Activated T-helper 1 cell treated with Interleukin-2 at 50 U/mL for 16 hours (primary cell): Measurements from ENCODE around the gene LACTB.
A peak's percentile ranks its signal among the peaks of the same experiment; 100 is the strongest.
"Not testable (repeated sequence)": the region's sequence is repeated elsewhere in the genome, so short reads cannot be mapped to it uniquely, and the experiment has no call there.

Experiments
- DNase-seq: peaks from one replicate; pipeline ENCODE4 v3.0.0-alpha.2; 2020; ENCODE audit warnings: low read depth

LACTB gene

DNA sequence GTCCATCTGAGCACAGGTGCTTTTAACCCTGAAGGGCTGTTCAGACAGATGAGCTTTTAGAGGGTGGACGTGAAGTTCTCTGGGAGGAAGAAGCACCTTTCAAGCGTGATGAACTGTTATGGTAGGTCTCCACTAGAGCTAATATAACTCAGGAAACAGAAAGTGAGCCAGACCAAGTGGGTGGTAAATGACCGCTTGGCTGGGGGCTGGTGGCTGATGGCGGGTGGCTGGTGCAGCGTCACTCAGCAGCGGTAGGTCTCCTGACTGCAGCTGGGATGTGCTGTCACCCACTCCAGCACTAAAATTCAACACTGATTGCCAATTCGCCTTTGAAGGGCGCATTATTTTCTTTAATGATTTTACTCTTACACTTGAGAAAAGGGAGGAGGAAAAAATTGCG is 31.2 kb upstream of the LACTB start:
- no peak for DNase-seq

GRCh38 chr15:63090887-63091286 is 30.8 kb upstream of the LACTB start:
- DNase-seq = no peak

DNA sequence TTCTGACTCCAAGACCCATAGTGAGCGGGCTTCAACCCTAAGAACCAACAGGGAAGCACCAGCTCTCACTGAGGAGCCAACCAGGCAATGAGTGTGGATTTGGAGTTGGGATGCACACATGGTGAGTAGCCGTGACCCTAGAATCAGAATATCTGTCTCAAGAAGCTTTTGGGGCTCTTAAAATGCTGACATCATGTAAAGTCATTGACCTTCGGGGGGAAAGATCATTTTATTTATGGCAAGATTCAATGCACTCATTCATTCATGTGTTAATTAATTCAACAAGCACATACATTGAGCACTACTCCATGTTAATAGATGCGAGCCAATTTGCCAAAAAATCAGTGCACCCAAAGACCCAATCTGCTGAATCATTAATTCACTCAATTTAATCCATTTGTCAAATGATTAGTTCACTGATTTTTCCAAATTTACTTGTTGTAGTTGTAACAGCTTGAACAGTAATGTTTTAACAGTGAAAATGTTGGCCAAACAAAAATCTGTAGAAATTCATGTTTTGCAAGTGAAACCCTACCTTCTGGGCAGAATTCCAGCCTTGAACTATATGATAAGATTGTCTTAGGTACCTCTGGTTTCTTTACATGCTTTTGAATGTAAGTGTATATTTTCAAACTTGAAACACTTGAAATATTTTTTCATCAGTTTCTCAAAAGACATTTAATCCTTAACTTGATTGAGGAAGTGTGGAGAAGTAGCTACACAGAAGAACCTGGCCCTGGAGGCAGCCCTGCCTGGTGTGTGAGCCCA is 29.8 kb upstream of the LACTB start:
- no peak for DNase-seq

GRCh38 chr15:63093486-63094205 is 28.0 kb upstream of the LACTB start:
- peak; percentile 45 for DNase-seq

GRCh38 chr15:63094495-63094931 is 27.1 kb upstream of the LACTB start:
- no peak for DNase-seq

GRCh38 chr15:63096178-63096577 is 25.5 kb upstream of the LACTB start:
- DNase-seq = no peak

DNA sequence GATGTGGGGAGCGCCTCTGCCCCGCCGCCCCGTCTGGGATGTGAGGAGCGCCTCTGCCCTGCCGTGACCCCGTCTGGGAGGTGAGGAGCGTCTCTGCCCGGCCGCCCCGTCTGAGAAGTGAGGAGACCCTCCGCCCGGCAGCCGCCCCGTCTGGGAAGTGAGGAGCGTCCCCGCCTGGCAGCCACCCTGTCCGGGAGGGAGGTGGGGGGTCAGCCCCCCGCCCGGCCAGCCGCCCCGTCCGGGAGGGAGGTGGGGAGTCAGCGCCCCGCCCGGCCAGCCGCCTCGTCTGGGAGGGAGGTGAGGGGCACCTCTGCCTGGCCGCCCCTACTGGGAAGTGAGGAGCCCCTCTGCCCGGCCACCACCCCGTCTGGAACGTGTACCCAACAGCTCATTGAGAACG is 22.8 kb upstream of the LACTB start:
- not testable (repeated sequence) for DNase-seq

GRCh38 chr15:63099581-63099980 is 22.1 kb upstream of the LACTB start:
- not testable (repeated sequence) for DNase-seq

DNA sequence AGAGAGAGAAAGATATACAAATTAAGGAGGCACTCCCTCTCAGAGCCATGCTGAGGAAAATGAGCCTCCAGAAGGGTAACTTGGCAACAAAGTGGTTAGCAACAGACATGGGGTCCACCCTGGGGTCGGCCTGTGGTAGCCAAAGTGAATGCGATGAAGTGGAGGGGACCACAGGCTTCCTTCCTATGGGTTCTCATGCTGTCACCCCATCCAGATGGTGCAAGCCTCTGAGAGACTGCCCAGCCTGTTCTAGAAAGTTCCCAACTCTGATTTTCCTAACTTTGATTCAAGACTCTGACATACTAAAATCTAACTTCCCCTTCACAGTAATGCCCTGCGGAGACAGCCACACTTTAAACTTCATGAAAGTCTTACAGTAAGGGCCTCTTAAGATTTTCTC is 18.2 kb upstream of the LACTB start:
- no peak for DNase-seq

GRCh38 chr15:63104727-63105126 is 16.9 kb upstream of the LACTB start:
- no peak for DNase-seq

DNA sequence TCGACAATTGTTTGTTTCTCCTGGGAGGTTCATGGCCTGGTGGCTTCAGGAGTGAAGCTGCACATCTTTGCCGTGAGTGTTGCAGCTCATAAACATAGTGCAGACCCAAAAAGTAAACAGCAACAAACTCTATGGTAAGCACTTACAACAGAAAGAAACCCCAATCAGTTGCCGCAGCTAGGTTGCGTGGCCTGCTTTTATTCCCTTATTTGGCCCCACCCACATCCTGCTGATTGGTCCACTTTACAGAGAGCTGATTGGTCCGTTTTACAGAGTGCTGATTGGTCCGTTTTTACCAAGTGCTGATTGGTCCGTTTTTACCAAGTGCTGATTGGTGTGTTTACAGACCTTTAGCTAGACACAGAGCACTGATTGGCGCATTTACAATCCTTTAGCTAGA is 16.3 kb upstream of the LACTB start:
- not testable (repeated sequence) for DNase-seq

DNA sequence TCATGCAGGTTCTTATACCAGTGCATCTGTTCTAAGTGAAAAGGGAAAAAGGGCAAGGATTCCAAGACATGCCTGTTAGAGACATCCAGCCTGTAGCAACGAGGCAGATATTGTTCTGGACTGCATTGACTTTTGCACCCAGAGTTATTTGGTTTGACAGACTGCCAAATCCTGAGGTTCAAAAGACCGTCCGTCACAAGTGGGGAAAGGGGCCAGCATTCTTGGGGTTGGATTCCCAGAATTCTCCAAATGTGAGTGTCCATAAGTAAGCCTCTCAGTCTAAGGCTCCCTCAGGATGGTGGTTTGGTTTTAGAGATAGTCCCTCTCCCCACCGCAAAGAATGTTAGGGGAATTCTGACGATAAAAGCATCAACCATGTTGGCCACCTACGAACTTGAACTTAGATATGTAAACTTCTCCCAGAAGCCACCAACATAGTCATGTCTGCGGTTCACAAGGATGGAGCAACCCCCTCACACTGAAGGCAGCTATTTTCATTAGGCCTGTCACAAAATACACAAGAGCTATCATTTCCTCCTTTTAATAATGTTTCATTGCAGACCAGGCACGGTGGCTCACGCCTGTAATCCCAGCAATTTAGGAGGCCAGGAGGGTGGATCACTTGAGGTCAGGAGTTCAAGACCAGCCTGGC is 13.6 kb upstream of the LACTB start:
- DNase-seq = no peak

DNA sequence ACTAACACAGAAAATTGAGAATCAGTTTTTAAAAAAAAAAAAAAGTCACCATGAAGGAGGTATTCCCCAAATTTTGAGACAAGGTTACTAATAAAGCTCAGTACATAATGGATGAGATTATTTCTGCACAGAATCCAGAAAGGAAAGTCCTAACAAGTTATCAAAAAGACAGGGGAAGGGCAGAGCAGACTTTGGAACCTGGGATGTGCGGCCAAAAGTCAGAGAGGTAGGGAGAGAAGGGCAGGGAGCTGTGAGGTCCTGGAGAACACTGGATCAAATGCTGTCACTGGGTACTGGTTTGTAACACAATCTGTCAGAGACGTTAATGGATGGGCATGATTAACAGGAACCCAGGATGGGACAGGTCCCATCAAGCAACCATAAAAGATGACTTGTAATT is 12.2 kb upstream of the LACTB start:
- DNase-seq = no peak

- no peak for DNase-seq
Observed at GRCh38 chr15:63109920-63110319, 11.7 kb upstream of the LACTB start.

DNA sequence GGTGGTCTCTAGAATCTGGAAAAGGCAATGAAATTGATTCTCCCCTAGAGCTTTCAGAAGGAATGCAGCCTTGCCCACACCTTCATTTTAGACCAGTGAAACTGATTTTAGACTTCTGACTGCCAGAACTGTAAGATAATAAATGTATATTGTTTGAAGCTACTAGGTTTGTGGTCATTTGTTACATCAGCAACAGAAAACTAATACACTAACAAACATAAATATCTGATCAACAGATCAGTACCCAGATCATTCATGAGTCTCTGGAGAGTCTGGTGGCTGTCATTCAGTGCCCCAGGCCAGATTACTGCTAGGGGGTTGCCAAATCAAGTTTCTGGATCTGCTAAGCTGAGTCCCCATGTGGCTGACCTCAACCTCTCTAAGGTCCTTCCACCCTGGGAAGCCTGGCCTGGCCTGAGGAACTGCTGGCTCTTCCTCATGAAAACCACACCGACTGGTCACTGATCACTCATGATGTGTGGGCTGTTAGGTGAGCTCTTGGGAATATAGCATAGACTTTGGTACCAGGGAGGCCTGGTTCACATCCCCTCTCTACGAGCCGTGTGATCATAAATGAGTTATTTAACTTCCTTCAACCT is 11.1 kb upstream of the LACTB start:
- no peak for DNase-seq

DNA sequence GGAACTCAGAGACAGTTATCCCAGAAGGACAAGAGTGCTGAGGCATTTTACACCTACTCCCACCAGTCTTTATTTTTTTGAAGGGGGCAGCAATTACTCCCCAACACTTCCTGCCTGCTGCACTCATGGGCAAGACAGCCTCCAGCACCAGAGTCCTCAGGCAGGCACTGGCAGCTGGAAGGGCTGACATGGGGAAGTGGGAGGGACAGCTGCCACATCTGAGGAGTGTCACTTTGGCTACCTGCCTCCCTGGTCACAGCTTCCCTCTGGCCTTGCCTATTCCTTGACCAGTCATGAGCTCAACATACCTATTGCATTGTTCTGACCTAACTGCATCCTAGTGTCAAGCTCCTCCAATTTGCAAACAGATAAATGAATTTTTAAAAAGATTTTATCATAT is 10.2 kb upstream of the LACTB start:
- no peak for DNase-seq

- DNase-seq = no peak
Observed at GRCh38 chr15:63112871-63113270, 8.8 kb upstream of the LACTB start.

- DNase-seq = no peak
Observed at GRCh38 chr15:63114465-63114864, 7.2 kb upstream of the LACTB start.

DNA sequence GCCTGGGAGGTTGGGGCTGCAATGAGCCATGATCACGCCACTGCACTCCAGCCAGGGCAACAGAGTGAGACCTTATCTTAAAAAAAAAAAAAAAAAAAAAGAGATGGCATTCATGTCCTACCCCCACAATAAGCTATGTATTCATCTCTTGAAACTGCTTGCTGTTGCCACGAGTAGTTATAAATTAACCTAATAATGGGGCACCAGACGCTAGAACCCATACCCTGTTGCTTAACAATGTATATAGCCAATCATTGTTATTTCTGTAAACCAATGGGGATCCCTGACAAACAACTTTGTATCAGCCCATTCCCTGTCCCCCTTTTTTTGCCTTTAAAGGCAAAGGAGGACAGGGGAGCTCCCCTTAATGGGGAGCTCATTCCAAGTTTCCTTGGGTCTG is 2.8 kb upstream of the LACTB start:
- DNase-seq = no peak

- DNase-seq = peak; percentile 69
Observed at GRCh38 chr15:63122002-63122875, 578 bp downstream of the LACTB start.

DNA sequence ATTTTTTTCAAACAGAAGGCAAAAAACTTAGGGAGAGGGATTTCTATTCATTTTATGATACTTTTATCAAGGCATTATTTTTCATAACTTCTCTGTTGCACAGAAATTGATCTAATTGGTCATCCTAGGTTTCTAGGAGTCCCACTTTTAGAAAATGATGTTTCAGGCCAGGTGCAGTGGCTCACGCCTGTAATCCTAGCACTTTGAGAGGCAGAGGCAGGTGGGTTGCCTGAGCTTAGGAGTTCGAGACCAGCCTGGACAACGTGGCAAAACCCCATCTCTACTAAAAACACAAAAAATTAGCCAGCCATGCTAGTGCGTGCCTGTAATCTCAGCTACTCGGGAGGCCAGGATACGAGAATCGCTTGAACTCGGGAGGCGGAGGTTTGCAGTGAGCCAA is 2.8 kb downstream of the LACTB start:
- no peak for DNase-seq

DNA sequence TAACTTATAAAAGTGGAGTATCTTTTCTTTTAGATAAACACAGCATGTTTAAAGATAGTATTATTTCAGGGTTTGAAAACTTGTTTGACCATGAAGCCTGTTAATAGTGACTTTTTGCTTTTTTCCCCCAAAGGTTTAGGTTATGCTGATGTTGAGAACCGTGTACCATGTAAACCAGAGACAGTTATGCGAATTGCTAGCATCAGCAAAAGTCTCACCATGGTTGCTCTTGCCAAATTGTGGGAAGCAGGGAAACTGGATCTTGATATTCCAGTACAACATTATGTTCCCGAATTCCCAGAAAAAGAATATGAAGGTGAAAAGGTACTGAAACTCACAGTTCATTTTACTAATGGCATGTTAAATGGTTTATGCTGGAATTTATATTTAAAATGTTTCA is 5.1 kb downstream of the LACTB start:
- DNase-seq = no peak
